ENCODE results near the gene PPP1R12B.
"Not testable (repeated sequence)": the region's sequence is repeated elsewhere in the genome, so short reads cannot be mapped to it uniquely, and the experiment has no call there.

The PPP1R12B gene

DNA sequence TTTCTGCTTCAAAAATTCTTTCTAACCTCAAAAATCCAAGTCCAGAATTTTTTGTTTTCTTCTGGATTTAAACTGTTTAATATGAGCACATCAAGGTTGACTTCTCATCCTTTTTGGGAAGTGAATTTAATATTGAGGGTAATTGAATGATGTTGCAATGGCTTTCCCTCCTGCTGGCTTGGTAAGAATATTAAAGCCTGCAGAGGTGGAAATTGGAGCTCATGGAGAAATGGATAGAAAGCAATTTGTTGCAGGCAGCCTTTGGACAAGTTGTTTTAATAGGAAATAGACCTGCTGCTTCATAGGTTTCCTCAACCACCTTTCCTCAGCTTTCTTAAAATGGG is 237.1 kb downstream of the PPP1R12B start:
- no peak for DNase-seq (ENCODE audit: low read depth)

DNA sequence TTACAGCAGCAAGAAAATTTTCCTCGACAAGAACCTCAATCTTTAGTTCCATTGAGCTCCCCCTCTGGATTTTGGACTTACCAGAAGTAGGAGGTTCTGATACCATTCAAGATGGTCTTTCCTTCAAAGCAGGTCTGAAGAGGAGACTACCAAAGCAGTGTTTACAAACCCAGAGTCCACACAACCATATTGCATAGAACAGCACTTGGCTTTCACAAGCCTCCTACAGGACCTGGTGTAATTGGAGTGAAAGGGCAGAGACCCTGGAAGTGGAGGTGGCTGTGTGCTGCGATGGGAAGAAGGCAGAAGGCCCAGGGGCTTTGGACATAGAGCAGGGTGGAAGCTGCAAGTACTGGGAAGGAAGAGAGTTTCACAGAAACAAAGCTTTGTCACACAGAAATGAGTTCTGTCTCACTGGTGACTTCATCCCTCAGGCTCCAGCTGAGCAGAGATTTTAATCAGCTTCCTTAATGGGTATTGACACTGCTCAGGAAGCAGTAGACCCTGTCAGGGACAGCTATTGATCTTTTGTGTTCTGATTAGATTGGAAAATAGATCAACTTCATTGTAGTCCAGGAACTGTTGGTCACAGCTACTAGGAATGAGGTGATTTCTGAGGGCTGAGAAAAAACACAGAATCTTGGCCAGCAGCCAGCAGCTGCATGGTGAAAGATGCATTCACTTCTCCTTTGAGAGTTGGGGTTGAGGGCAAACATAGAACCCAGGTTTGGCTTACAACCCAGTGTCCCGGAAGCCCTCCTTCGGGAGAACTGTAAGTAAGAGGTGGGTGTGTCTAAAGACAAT is 237.7 kb downstream of the PPP1R12B start:
- DNase-seq (ENCODE audit: low read depth), result no peak

DNA sequence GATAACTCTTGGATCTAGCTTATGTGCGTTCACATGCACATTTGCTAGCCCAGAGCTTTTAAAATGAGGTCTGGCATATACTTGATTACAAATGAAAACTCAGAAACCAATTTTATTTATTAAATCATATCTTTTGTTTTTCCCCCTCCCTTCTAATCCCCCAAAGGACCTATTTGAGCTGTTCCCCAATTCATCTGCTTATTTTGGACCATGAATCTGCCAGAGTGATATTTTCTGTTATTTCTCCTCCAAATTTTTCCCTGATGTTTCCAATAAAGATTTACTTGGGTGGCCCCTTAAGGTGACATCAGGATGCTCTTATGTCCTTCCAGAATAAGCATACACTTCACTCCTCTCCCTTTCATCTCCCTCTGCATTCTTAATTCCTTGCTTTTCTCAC is 238.4 kb downstream of the PPP1R12B start:
- DNase-seq (ENCODE audit: low read depth), result no peak

GRCh38 chr1:202587859-202588485 is 239.5 kb downstream of the PPP1R12B start:
- no peak for DNase-seq (ENCODE audit: low read depth)

DNA sequence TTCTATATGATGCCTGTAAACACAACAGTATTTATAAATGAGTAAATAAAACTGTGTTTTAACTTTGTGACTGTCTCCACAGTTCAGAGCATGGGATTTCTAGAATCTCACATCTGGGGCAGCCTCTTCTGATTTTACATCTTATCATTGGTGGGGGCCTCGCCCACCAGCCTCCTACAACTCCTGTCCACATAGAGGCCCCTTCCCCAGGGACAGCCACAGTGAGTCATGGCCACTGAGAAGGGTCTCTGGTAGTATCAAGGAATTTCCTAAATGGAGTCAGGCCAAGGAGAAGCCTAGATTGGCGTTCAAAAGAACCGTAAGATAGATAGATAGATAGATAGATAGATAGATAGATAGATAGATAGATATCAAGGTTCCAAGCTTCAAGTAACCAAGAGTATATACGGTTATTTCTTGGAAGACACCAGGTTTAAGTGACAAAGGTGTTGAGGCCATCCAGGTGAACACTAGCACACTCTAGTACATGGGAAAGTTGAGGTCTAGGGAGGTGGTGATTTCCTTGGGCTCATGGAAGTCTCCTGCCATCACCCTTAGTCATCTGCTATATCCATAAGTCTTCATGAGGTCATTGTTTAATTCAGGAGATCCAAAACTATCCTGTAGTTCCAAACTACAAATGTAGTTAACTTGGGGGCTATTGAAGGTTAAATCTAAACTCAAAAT is 240.1 kb downstream of the PPP1R12B start:
- DNase-seq (ENCODE audit: low read depth), result no peak

GRCh38 chr1:202589190-202589930 is 240.9 kb downstream of the PPP1R12B start:
- no peak for DNase-seq (ENCODE audit: low read depth)

DNA sequence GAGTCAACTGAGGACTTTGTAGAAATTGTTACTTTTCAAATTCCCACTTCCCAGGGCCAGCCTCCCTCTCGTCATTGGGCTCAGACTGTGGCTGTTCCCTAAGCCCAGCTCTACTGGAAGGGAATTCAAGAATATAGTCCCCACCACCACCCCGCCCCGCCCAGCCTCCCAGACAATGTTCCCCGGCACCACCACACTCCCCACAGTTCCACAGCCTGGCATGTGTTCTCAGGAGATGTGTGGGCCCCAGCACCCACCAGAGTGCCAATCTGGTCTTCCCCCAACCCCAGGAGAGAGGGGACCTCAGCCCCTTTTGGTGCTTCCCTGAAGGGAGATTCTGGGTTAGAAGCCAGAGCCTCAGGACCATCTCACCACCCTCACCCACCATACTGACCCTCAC is 241.6 kb downstream of the PPP1R12B start:
- no peak for DNase-seq (ENCODE audit: low read depth)

GRCh38 chr1:202590975-202591411 is 242.5 kb downstream of the PPP1R12B start:
- DNase-seq (ENCODE audit: low read depth), result no peak

DNA sequence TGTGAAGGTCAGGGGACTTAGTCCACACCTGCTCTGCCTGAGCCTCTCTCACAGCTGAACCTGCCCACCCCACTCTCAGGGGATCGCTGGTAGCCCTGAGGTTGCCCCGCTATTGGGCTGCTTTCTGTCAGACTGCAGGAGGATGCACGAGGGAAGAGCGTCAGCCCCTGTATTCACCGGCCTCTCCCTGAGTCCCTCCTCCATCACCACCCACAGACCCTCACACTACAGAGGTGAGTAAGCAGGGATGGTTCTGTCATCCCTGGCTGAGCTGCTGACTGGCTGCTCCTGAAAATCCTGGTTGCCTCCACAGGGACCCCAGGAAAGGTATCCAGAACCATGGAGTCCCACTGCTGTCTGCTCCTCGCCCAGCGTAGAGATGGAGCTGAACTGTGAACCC is 243.0 kb downstream of the PPP1R12B start:
- no peak for DNase-seq (ENCODE audit: low read depth)

DNA sequence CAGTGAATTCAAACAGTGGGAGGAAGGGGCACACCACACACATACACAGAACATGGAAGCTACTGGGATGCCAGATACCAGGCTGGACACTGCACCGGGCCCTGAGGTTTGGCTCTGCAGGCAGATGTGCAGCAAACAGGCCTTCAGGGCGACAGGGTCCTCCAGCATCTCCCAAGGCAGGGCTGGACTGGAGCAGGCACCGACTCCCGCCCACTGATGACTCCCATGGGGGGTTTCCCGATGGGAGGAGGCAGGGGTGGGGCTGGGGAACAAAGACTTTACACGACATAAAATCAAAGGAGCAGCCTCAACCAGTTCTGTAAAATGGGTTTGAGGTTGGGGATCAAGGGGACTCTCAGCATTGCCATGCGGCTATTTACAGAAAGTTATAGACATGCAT is 243.6 kb downstream of the PPP1R12B start:
- no peak for DNase-seq (ENCODE audit: low read depth)

- DNase-seq (ENCODE audit: low read depth), result no peak
Observed at GRCh38 chr1:202593845-202594244, 245.3 kb downstream of the PPP1R12B start.

DNA sequence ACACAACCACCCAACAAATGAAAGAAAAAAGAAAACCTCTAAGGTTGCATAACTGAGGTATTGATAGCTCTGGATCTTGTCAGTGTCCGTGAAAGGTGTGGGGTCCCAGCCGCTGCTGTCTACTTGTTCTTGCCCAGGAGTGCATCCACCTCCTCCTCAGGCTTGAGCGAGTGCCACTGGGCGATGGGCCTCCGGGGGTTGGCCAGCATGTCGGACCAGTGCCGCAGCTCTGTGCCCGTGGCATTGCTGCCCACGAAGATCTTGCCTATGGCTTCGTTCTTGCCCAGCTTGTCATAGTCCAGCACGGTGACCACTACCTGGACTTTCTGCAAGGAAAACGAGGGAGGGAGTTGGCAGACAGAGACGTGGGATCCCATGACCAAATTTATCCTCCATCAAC is 248.1 kb downstream of the PPP1R12B start:
- no peak for DNase-seq (ENCODE audit: low read depth)

DNA sequence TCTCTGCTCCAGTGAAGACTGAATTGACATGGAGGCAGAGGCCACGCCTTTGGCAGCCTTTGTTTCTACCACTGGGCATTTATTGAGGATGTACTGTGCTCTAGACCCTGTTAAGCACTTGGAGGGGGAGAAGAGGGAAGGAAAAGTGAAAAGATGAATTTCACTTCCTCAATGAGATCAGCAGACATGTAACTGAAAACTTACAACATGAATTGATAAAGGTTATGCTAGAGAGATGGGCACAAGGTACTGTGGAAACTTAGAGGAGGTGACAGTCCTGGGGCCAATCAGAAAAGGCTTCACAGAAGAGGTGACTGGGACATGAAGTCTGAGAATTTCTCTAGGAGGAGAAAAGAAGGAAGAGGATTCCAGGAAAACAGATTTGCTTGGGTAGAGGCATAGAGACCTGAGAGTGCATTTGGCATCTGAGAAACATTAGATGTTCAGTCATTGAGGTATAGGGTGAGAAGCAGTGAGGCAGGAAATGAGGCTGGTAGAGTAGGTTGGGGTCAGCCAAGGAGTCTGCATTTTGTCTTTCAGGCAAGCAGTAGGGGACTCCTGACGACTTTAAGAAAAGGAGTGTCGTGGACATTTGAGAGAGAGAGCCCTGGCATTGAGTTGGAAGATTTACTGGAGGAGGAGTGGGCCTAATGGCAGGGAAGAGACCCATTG is 248.7 kb downstream of the PPP1R12B start:
- DNase-seq (ENCODE audit: low read depth), result no peak

DNA sequence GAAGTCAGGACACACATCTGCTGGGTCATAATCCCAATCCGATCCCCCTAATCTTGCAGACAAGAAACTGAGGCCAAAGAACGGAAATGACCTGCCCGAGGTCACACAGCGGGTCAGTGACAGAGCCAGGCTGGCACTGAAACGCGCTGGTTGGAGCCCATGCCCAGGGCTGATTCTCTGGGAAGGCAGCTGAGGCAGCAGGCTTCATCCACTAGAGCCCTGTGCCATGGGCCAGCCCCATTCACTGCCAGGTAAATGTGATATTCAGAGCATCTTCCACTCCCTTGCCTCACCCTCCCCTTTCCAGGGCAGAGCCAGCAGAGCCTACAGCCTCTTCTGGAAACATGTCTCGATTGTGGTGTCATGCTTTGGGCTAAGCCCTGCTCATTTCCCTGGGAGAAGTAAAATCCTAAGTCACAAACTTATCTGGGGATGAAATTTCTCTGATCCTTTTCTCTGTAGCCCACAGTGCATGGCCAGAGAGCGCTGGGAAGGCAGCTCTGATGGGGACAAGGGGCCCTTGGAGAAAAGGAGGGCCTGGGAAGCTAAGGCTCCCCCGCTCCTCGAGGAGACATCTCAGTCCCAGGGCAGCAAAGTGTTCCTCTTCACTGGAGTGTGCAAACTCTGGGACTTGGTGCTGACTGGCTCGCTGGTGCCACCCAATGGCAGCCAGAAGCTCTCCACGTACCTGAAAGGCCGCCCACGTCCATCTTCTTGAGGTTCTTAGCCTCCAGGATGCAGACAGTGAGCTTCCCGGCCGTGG is 251.4 kb downstream of the PPP1R12B start:
- DNase-seq (ENCODE audit: low read depth), result no peak

- DNase-seq (ENCODE audit: low read depth), result no peak
Observed at GRCh38 chr1:202600432-202601041, 252.0 kb downstream of the PPP1R12B start.

- DNase-seq (ENCODE audit: low read depth), result no peak
Observed at GRCh38 chr1:202603435-202603834, 254.9 kb downstream of the PPP1R12B start.

DNA sequence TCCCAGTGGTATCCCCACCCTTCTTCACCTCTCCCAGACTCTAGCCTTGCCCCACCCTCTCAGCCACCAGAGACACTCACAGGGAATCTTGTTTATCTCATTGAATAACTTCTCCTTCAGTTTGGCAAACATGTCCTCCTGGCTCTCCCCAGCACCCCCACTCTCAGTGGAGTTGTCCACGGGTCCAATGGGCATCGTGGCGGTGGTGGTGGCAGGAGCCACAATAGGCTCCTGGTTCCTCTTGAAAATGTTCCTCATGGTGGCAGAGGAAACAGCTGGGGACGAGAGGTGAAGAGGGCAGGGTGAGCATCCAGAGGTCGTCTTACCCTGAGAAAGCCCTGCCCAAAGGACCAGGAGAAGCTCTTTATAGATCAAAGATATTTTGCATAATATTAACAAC is 257.0 kb downstream of the PPP1R12B start:
- no peak for DNase-seq (ENCODE audit: low read depth)

DNA sequence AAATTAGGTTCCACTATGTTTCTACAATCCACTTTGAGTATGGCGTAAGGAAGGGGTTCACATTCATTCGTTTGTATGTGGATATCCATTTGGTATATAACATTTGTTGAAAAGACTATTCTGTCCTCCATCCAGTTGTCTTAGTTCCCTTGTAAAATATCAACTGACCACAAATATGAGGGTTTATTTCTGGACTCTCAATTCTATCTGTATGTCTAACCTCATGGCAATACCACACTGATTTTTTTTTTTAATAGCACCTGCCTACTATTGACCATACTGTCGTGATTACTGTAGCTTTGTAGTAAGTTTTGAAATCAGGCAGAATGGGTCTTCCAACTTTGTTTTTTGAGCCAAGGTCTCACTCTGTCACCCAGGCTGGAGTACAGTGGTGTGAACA is 263.5 kb downstream of the PPP1R12B start:
- not testable (repeated sequence) for DNase-seq (ENCODE audit: low read depth)

- no peak for DNase-seq (ENCODE audit: low read depth)
Observed at GRCh38 chr1:202613571-202613970, 265.1 kb downstream of the PPP1R12B start.

DNA sequence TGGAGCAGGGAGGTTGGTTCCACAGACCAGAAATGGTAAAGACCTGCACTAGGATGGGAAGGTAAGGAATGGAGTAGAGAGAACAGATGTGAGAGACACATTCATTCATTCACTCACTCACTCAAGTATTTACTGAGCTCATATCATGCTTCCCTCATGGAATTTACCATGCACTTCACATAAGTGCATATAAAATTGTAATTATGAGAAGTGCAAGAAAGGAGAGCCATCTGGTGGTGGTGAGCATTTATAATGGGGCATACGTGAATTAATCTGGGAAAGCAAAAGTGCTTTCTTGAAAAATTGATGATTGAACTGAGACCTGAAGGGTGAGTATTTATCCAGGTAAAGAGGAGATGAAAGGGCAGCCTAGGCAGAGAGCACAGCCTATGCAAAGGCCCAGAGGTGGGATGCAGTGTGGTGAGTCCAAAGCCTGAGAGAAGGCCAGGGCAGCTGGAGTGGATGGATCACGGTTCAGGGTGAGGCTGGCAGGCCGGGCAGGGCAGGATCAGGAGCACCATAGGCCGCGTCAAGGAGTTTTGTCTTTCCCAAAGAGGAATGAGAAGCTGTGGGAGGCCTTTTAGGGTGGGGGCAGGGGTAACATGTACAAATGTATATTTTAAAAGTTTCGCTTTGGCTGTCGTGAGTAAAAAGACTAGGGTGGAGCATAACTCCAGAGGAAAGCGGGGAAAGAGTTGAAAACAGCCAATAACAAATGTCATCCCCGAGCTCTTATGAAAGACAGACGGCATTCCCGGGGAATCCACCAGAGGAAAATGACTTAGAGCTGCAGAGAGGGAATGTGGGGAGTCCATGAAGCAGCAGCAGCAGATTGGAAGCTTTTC is 266.1 kb downstream of the PPP1R12B start:
- DNase-seq (ENCODE audit: low read depth), result not testable (repeated sequence)
